ENCODE measurements around the gene BID.
A peak's percentile ranks its signal among the peaks of the same experiment; 100 is the strongest.

Gene BID

DNA sequence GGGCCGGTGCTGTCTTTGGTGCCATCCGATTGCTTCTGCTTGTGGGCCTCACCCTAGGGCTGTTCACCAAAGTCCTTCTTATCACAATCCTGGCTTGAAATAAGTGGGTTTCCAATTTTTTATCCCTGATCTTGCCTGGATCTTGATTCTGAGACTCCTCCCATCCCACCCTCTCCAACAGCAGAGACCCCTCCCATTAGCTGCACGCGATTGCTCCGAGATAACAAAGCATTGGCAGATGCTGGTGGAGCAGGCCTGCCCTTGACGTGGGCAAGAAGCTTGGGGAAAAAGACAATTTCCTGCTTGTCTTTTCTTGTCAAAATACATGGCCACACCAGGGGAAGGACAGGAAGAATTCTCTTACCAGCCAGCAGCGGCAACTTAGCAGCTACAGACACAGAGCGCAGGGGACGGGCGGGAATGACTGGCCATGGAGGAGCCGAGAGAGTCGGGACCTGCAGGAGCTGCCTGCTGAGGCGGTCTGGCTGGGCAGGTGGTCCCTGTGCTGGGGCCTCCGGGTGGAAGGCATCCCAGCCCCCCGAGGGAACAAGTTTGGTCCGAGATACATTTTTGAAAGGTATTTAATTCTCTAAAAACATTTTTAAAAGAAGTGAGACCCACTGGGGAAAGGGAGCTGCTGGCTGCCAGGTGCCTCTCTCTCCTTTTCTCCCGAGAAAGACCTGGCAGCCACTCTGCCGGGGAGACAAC is 9.7 kb upstream of the BID start:
- no peak for DNase-seq (ENCODE audit: low read depth in 2 of 2)

DNA sequence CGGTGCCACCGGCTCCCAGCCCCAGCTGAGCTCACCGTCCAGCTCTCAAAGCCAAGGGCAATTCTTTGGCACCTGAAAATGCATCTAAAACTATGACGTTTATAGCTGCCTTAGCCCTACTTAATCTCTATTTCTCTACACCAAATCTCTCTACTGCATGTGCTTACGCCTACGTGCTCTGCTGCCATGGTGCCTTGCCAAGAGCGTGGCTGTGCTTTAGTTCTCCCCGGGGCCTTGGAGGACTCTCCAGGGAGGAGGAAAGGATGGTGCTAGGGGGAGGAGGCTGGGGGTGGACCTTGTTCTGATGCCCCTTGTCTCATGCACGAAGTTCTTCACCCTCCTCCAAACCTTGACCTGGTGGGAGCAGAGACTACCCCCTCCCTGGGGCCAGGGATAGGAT is 9.0 kb upstream of the BID start:
- DNase-seq (ENCODE audit: low read depth in 2 of 2): no peak

GRCh38 chr22:17782621-17783020 is 8.4 kb upstream of the BID start:
- DNase-seq (ENCODE audit: low read depth in 2 of 2): no peak

- DNase-seq (ENCODE audit: low read depth in 2 of 2): no peak
These were observed 7.9 kb upstream of the BID start for GRCh38 chr22:17782158-17782557.

GRCh38 chr22:17781319-17782031 is 7.2 kb upstream of the BID start:
- peak; percentile 46 to 57 for DNase-seq (ENCODE audit: low read depth in 2 of 2)

GRCh38 chr22:17780741-17781318 is 6.6 kb upstream of the BID start:
- no peak for DNase-seq (ENCODE audit: low read depth in 2 of 2)

GRCh38 chr22:17780116-17780740 is 6.0 kb upstream of the BID start:
- DNase-seq (ENCODE audit: low read depth in 2 of 2): no peak

- no peak for DNase-seq (ENCODE audit: low read depth in 2 of 2)
These were observed 5.2 kb upstream of the BID start for GRCh38 chr22:17779286-17780115.

DNA sequence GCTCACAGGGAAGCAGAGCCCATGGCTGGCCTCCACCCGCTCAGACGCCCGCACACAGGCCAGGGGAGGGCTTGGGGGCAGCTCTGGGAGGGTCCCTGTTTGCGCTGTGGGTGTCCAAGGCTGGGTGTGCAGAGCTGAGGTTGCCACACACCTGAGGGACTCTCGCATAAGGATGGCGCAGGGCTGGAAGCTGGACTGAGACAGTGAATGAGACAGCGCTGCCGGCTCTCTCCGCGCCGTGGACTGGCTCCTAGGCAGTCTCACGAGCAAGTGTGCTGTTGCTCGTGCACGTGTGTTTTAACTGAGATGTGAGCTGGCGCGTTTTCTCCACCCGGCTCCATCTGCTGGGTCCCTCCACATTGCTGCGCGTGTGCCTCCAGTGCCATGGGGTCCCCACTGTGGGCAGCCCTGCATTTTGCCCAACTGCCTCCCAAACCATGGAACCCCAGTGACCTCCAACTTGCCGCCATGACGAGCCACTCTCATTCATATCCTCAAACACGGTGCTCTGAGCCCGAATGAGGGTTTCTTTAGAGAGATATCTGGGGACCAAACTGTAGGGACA is 4.2 kb upstream of the BID start:
- DNase-seq (ENCODE audit: low read depth in 2 of 2): no peak

GRCh38 chr22:17777717-17778044 is 3.4 kb upstream of the BID start:
- no peak for DNase-seq (ENCODE audit: low read depth in 2 of 2)

DNA sequence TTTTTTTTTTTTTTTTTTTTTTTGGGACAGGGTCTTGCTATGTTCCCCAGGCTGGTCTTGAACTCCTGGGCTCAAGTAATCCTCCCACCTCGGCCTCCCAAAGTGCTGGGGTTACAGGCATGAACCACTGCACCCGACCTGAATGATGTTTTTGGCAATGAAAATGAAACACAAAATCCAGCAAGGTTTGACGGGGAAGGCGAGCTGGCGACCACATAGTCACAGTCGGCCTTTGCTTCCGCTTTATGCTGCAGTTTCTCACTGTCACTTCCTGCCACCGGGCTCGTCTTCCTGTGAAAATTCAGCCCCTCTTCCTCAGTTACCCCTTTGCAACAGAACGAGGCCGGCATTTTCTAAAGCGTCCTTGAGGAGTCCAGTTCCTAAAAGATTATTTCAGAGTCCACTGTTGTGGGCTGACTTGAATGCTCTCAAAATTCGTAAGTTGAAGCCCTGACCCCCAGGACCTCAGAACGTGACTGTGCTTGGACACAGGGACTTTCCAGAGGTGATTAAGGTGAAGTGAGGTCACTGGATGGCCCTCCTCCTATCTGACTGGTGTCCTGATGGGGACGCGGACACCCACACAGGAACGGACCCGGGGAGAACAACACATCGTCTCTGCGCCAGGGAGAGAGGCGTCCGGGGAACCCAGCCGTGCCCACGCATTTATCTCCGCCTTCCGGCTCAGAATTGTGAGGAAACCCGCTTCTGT is 2.9 kb upstream of the BID start:
- DNase-seq (ENCODE audit: low read depth in 2 of 2): peak in 1 of 2 donors; percentile 41

DNA sequence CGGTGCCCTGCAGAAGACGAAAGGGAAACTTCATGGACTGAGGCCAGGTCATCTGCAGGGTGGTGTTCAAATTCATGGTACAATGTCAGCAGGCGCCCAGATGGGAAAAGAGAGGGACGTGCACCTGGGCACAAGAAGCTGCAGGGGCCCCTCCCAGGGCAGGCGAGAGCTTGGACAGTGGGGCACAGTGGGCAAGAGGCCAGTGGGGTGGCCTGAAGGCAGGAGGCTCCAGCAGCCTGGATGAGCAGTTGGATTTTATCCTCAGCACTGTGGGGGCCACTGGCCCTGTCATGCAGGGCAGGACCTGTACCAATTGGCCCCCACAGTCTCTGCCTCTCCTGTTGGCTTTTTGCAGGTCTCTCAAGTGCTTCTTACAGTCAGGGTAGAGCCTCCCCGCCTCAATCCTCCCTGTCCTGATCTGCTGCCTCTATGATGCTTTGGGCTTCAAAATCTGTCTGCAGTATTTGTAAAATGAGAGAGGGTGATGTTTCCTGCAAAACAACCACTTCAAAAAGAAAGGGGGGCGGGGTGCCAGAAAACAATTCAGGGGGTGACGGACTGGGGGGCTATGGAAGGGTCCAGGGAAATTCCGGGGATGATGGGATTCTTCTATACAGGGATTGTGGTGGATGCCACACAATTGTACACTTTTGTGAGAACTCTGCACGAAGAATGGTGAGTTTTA is 1.7 kb upstream of the BID start:
- DNase-seq (ENCODE audit: low read depth in 2 of 2): no peak

DNA sequence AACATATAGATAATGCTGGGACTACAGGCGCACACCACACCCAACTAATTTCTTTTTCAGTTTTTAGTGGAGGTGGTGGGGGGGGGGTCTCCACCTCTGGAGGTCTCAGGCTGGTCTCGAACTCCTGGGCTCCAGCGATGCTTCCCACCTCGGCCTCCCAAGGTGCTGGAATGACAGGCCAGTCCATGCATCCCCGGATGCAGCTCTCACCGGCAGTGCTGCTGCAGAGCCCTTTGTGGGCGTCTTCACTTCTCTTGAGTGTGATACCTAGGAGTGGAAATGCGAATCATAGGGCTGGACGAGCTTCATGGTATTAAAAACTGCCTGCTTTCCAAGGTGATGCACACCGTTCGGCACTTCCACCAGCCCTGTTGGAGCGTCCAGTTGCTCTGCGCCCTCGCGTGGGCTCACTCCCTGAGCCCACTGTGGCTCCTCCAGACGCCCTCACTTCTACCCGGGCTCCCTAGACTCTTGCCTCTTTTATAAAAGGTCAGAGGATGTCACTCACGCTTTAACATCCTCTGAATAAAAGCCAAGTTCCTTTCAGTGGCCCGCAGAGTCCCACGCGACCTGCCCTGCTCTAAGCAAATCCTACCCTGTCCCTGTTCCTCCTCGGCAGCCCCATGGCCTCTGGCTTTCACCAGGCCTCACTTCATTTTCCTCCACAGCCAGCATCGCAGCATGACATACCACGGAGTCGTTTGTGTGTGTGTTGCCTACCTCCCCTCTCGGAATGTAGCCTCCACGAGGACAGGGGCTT is 837 bp upstream of the BID start:
- DNase-seq (ENCODE audit: low read depth in 2 of 2): no peak

GRCh38 chr22:17773606-17774205 is 563 bp downstream of the BID start:
- DNase-seq (ENCODE audit: low read depth in 2 of 2): peak in 1 of 2 donors; percentile 49

GRCh38 chr22:17772958-17773605 is 1.2 kb downstream of the BID start:
- no peak for DNase-seq (ENCODE audit: low read depth in 2 of 2)

- DNase-seq (ENCODE audit: low read depth in 2 of 2): no peak
These were observed 1.9 kb downstream of the BID start for GRCh38 chr22:17772249-17772957.

DNA sequence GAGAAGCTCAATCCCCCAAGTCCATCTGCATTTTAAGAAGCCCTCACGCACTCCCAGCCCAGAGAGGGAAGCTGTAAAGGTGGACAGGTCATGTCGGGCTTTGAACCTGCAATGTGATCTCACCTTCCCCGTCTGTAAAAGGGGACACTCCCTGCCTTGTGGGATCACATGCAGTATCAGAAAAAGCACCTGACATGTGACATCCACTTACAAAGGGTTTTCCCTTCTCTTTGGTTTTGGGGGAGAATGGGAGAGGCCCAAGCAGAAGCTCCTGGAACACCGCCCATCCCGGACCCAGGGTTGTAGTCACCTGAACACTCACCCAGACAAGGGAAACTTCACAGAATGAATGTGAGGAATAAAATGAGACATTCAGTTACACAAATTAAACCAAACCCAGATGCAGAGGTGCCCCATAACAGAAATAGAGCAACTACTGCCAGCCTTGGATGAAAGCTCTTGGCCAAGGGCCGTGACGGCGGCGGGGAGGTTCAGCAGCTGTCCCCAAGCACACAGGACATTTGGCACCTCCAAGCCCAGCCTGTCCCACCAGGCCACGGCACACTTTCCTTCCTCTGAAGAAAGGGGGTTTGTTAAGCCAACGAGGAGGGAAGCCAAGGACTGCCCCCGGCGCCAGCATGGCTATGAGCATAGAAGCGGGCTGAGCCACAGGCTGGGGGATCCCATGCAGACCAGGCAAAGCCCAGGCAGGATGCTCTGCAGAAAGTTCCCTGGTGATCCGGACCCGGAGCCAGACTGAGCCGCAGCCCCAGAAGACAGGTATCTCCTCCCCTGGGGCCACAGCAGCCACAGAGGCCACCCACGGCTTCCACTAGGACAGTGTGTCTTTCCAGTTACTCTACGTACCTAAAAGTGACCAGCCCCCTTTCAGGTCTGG is 3.8 kb downstream of the BID start:
- DNase-seq (ENCODE audit: low read depth in 2 of 2): no peak

Measured in stimulated activated CD4-positive, alpha-beta T cell treated with anti-CD3 and anti-CD28 coated beads, Interleukin-1b, Interleukin-23, amount 100 ng/mL, for 4 hours (primary cell).